Osteocyte (in vitro differentiated cells): ENCODE results near the gene ZNF148. TPM values are rescaled to one million over a fixed set of nuclear protein-coding genes. Genes with fewer than 3 reads are reported as not detected.

Source experiments
- DNase-seq: peaks from one replicate; pipeline ENCODE4 v3.0.0; 2021; ENCODE audit warnings: mixed read lengths; ENCODE audit not compliant: unreplicated experiment; ENCODE audit errors: extremely low spot score
- H3K27ac Mint-ChIP-seq: one replicate; pipeline ENCODE4 v1.8.0; 2021; ENCODE audit warnings: mild to moderate bottlenecking, mixed read lengths; ENCODE audit not compliant: unreplicated experiment
- H3K27me3 Mint-ChIP-seq: one replicate; pipeline ENCODE4 v1.8.0; 2021; ENCODE audit warnings: mixed read lengths; ENCODE audit not compliant: unreplicated experiment
- H3K36me3 Mint-ChIP-seq: one replicate; pipeline ENCODE4 v1.8.0; 2021; ENCODE audit warnings: mixed read lengths; ENCODE audit not compliant: unreplicated experiment
- H3K4me1 Mint-ChIP-seq: one replicate; pipeline ENCODE4 v1.8.0; 2021; ENCODE audit warnings: mixed read lengths; ENCODE audit not compliant: unreplicated experiment
- H3K4me3 Mint-ChIP-seq: one replicate; pipeline ENCODE4 v1.8.0; 2021; ENCODE audit warnings: mild to moderate bottlenecking, moderate library complexity, mixed read lengths; ENCODE audit not compliant: unreplicated experiment
- H3K9me3 Mint-ChIP-seq: one replicate; pipeline ENCODE4 v1.8.0; 2021; ENCODE audit warnings: mixed read lengths; ENCODE audit not compliant: unreplicated experiment
- CTCF ChIP-seq: fragments of 200-600 bp; sonication (generic); IDR thresholded peaks from 2 replicates; pipeline ENCODE4 v1.5.0; 2021; ENCODE audit warnings: antibody characterized with exemption, mild to moderate bottlenecking, moderate library complexity
- total RNA-seq: library from RNA; stranded (reverse); gene quantifications from 2 replicates; pipeline ENCODE4 v1.2.1, GENCODE V29; 2021

Gene ZNF148
- total RNA-seq, 1 donor from 2014 or later = 46.2 TPM

- peaks cover 21% of the 10 kb centered on the region for H3K4me1 Mint-ChIP-seq
- H3K27ac Mint-ChIP-seq = no peak overlapping the region
- H3K4me3 Mint-ChIP-seq = no peak overlapping the region
- no peak for DNase-seq
- no peaks in the 10 kb centered on the region for H3K27me3 Mint-ChIP-seq
- H3K36me3 Mint-ChIP-seq = no peaks in the 10 kb centered on the region
- no peaks in the 10 kb centered on the region for H3K9me3 Mint-ChIP-seq
- no peak for TF ChIP-seq CTCF
These were observed 3.6 kb upstream of the ZNF148 start for GRCh38 chr3:125378762-125379161.

- Mint-ChIP-seq H3K9me3 (no peaks in the 10 kb centered on the region), H3K4me3 (peak overlapping the region; percentile 96), H3K27ac (peak overlapping the region; percentile 95), H3K4me1 (peaks cover 28% of the 10 kb centered on the region), H3K27me3 (no peaks in the 10 kb centered on the region), H3K36me3 (peaks cover 2% of the 10 kb centered on the region)
- no peak for DNase-seq
- TF ChIP-seq CTCF = no peak
These were observed 990 bp upstream of the ZNF148 start for GRCh38 chr3:125375950-125376679.

- Mint-ChIP-seq H3K9me3 (no peaks in the 10 kb centered on the region), H3K4me3 (peak overlapping the region; percentile 95), H3K27ac (peak overlapping the region; percentile 88), H3K36me3 (peaks cover 8% of the 10 kb centered on the region), H3K27me3 (no peaks in the 10 kb centered on the region), H3K4me1 (peaks cover 40% of the 10 kb centered on the region)
- no peak for TF ChIP-seq CTCF
- no peak for DNase-seq
These were observed 577 bp downstream of the ZNF148 start for GRCh38 chr3:125374501-125374995.

DNA sequence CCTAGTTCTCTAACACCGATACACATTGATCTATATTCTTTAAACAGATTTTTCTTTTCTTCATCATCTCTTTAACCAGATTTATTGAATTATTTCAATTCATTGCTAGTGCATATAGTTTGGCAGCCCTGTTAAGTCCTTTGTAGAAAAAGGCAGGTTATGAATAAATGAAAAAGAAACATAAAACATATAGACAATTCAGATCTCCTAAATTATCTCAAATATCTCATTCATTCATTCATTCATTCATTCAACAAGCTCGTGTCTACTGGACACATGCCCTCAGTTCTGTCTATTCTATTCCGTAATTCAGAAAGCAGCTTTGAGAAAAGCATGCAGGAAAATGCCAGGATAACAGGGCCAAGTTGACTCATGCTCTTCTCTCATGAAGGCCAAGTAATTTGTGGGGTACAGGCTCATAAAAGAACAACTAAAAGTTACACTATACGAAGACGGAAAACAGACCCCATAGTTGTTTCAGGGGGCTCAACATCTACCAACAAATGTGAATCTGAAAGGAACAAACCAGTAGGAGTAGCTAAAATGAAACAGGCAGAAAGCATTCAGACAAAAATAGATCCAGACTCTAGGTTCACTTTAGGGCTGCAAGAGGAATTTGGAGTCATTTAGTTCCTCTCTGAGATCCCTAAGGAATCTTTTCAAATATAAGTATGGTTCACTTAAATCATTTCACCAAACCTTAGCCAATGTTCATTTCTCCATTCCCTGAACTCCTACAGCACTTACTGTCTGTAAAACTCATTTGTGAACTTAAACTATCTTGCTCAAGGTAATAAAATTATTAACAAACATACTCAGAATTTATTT is 7.5 kb downstream of the ZNF148 start:
- Mint-ChIP-seq H3K36me3 (peaks cover 13% of the 10 kb centered on the region), H3K27ac (peak overlapping the region; percentile 46), H3K9me3 (no peaks in the 10 kb centered on the region), H3K27me3 (no peaks in the 10 kb centered on the region), H3K4me3 (no peak overlapping the region), H3K4me1 (peaks cover 38% of the 10 kb centered on the region)
- no peak for TF ChIP-seq CTCF
- no peak for DNase-seq

- no peak overlapping the region for H3K27ac Mint-ChIP-seq
- no peaks in the 10 kb centered on the region for H3K27me3 Mint-ChIP-seq
- H3K9me3 Mint-ChIP-seq = no peaks in the 10 kb centered on the region
- H3K4me1 Mint-ChIP-seq = peaks cover 37% of the 10 kb centered on the region
- H3K36me3 Mint-ChIP-seq = peaks cover 11% of the 10 kb centered on the region
- no peak for DNase-seq
- no peak overlapping the region for H3K4me3 Mint-ChIP-seq
- TF ChIP-seq CTCF = no peak
These were observed 9.0 kb downstream of the ZNF148 start for GRCh38 chr3:125366132-125366531.
